GM21723 (cell line): ENCODE measurements around the gene FOXP1.

Source experiments
- ATAC-seq: cut with Tn5 transposase; IDR thresholded peaks from one replicate; pipeline ENCODE4 v1.9.1; 2021; ENCODE audit warnings: mild to moderate bottlenecking, moderate library complexity; ENCODE audit not compliant: unreplicated experiment

FOXP1 gene

GRCh38 chr3:71072287-71072686, 511.2 kb downstream of the FOXP1 start:
- ATAC-seq, result no peak

- no peak for ATAC-seq
These were observed 512.7 kb downstream of the FOXP1 start for GRCh38 chr3:71070497-71071463.

GRCh38 chr3:71069797-71070196, 513.7 kb downstream of the FOXP1 start:
- no peak for ATAC-seq

GRCh38 chr3:71067977-71068654, 515.4 kb downstream of the FOXP1 start:
- ATAC-seq, result no peak

GRCh38 chr3:71066849-71067261, 516.7 kb downstream of the FOXP1 start:
- no peak for ATAC-seq

GRCh38 chr3:71066356-71066755, 517.2 kb downstream of the FOXP1 start:
- ATAC-seq, result no peak

GRCh38 chr3:71065764-71066013, 517.8 kb downstream of the FOXP1 start:
- ATAC-seq, result no peak

- ATAC-seq, result peak; percentile 30
These were observed 518.4 kb downstream of the FOXP1 start for GRCh38 chr3:71064956-71065763.

GRCh38 chr3:71064291-71064955, 519.1 kb downstream of the FOXP1 start:
- ATAC-seq, result peak; percentile 31

- ATAC-seq, result peak; percentile 48
These were observed 519.7 kb downstream of the FOXP1 start for GRCh38 chr3:71063773-71064290.

- peak; percentile 41 for ATAC-seq
These were observed 520.4 kb downstream of the FOXP1 start for GRCh38 chr3:71062952-71063772.

GRCh38 chr3:71062037-71062932, 521.2 kb downstream of the FOXP1 start:
- no peak for ATAC-seq

- ATAC-seq, result no peak
These were observed 521.9 kb downstream of the FOXP1 start for GRCh38 chr3:71061581-71061980.

- no peak for ATAC-seq
These were observed 522.5 kb downstream of the FOXP1 start for GRCh38 chr3:71061037-71061436.

- ATAC-seq, result no peak
These were observed 523.0 kb downstream of the FOXP1 start for GRCh38 chr3:71060536-71060935.

GRCh38 chr3:71057526-71057894, 526.0 kb downstream of the FOXP1 start:
- no peak for ATAC-seq

- no peak for ATAC-seq
These were observed 527.2 kb downstream of the FOXP1 start for GRCh38 chr3:71056327-71056726.

GRCh38 chr3:71055257-71056001, 528.1 kb downstream of the FOXP1 start:
- no peak for ATAC-seq
